NB4 (cell line): Measurements from ENCODE around the gene RASA3.
"Not testable (repeated sequence)": the region's sequence is repeated elsewhere in the genome, so short reads cannot be mapped to it uniquely, and the experiment has no call there.

Experiments used
- POLR2A ChIP-seq: IDR thresholded peaks from 2 replicates; pipeline ENCODE4 v1.6.1; 2011; ENCODE audit warnings: mild to moderate bottlenecking; ENCODE audit not compliant: insufficient read length; ENCODE audit errors: extremely low read depth
- TF ChIP-seq, protein P1 (sequence below): IDR thresholded peaks from one replicate; pipeline ENCODE4 v1.5.1; 2012; ENCODE audit warnings: low read depth, low read length

DNA sequence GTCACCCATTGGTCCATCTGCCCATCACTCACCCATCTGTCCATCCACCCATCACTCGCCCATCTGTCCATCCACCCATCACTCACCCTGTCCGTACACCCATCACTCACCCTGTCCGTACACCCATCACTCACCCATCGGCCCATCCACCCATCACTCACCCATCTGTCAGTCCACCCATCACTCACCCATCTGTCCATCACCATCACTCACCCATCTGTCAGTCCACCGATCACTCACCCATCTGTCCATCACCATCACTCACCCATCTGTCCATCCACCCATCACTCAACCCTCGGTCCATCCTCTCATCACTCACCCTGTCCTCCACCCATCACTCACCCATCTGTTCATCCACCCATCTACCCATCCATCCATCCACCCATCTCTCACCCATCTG is 143.6 kb downstream of the RASA3 start:
- TF ChIP-seq, protein P1, sequence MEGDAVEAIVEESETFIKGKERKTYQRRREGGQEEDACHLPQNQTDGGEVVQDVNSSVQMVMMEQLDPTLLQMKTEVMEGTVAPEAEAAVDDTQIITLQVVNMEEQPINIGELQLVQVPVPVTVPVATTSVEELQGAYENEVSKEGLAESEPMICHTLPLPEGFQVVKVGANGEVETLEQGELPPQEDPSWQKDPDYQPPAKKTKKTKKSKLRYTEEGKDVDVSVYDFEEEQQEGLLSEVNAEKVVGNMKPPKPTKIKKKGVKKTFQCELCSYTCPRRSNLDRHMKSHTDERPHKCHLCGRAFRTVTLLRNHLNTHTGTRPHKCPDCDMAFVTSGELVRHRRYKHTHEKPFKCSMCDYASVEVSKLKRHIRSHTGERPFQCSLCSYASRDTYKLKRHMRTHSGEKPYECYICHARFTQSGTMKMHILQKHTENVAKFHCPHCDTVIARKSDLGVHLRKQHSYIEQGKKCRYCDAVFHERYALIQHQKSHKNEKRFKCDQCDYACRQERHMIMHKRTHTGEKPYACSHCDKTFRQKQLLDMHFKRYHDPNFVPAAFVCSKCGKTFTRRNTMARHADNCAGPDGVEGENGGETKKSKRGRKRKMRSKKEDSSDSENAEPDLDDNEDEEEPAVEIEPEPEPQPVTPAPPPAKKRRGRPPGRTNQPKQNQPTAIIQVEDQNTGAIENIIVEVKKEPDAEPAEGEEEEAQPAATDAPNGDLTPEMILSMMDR, result not testable (repeated sequence)
- TF ChIP-seq POLR2A, result not testable (repeated sequence)
